Measurements from ENCODE around the gene RASGEF1C.

GRCh38 chr5:180173875-180174586 is 35.0 kb downstream of the RASGEF1C start:
- TF ChIP-seq, protein P1, sequence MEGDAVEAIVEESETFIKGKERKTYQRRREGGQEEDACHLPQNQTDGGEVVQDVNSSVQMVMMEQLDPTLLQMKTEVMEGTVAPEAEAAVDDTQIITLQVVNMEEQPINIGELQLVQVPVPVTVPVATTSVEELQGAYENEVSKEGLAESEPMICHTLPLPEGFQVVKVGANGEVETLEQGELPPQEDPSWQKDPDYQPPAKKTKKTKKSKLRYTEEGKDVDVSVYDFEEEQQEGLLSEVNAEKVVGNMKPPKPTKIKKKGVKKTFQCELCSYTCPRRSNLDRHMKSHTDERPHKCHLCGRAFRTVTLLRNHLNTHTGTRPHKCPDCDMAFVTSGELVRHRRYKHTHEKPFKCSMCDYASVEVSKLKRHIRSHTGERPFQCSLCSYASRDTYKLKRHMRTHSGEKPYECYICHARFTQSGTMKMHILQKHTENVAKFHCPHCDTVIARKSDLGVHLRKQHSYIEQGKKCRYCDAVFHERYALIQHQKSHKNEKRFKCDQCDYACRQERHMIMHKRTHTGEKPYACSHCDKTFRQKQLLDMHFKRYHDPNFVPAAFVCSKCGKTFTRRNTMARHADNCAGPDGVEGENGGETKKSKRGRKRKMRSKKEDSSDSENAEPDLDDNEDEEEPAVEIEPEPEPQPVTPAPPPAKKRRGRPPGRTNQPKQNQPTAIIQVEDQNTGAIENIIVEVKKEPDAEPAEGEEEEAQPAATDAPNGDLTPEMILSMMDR (conservative IDR thresholded peaks at IDR 0.05; ENCODE audit: low read length), result no peak
- TF ChIP-seq EZH2phosphoT487 (IDR thresholded peaks at IDR 0.05; ENCODE audit: borderline replicate concordance, low read depth, low read length), result no peak
